ENCODE data around the gene TMEFF1. TPM values are rescaled to one million over a fixed set of nuclear protein-coding genes. Genes with fewer than 3 reads are reported as not detected.
A peak's percentile ranks its signal among the peaks of the same experiment; 100 is the strongest.

Gene TMEFF1
- total RNA-seq, 1 donor from 2014 or later, result 14.8 TPM

GRCh38 chr9:100431886-100432285, 41.1 kb upstream of the TMEFF1 start:
- no peak overlapping the region for H3K4me3 ChIP-seq (ENCODE audit: insufficient read depth, low read depth, low read length)
- no peak overlapping the region for H3K27ac ChIP-seq (ENCODE audit: low read depth, low read length)
- no peaks in the 10 kb centered on the region for H3K9me3 ChIP-seq (ENCODE audit: insufficient read depth, low read depth, low read length)
- Mint-ChIP-seq H3K4me3 (ENCODE audit: unreplicated experiment) (no peak overlapping the region), H3K27me3 (ENCODE audit: low read depth, unreplicated experiment) (no peaks in the 10 kb centered on the region), H3K4me1 (ENCODE audit: low read depth, unreplicated experiment) (peaks cover 33% of the 10 kb centered on the region), H3K9me3 (ENCODE audit: unreplicated experiment) (no peaks in the 10 kb centered on the region), H3K36me3 (ENCODE audit: low read depth, unreplicated experiment) (peaks cover 10% of the 10 kb centered on the region), H3K27ac (ENCODE audit: unreplicated experiment) (peak overlapping the region; percentile 77)
- no peak overlapping the region for H3K9ac ChIP-seq (ENCODE audit: low read length)
- peaks cover 90% of the 10 kb centered on the region for H3K79me2 ChIP-seq (ENCODE audit: insufficient read depth, low read length)
- no peaks in the 10 kb centered on the region for H3K27me3 ChIP-seq (ENCODE audit: insufficient read depth, low read length)
- DNase-seq (ENCODE audit: low read depth), result no peak
- no peak overlapping the region for H2AFZ ChIP-seq (ENCODE audit: low read depth, low read length)
- H4K20me1 ChIP-seq (ENCODE audit: insufficient read depth, low read length), result peaks cover 52% of the 10 kb centered on the region
- H3K4me2 ChIP-seq (ENCODE audit: low read length), result peak overlapping the region; percentile 28
- H3K36me3 ChIP-seq (ENCODE audit: insufficient read depth, low read length), result peaks cover 3% of the 10 kb centered on the region
- no peak for FAIRE-seq
- H3K4me1 ChIP-seq (ENCODE audit: insufficient read depth, low read length), result peaks cover 22% of the 10 kb centered on the region
- TF ChIP-seq CTCF (IDR thresholded peaks at IDR 0.05; ENCODE audit: insufficient read depth, low read depth, low read length) (no peak), EZH2 (IDR thresholded peaks at IDR 0.05; ENCODE audit: insufficient read depth, low read length) (no peak)

GRCh38 chr9:100432736-100433135, 40.2 kb upstream of the TMEFF1 start:
- Mint-ChIP-seq H3K4me3 (ENCODE audit: unreplicated experiment) (peak overlapping the region; percentile 6), H3K36me3 (ENCODE audit: low read depth, unreplicated experiment) (peaks cover 10% of the 10 kb centered on the region), H3K27ac (ENCODE audit: unreplicated experiment) (no peak overlapping the region), H3K9me3 (ENCODE audit: unreplicated experiment) (no peaks in the 10 kb centered on the region), H3K27me3 (ENCODE audit: low read depth, unreplicated experiment) (no peaks in the 10 kb centered on the region), H3K4me1 (ENCODE audit: low read depth, unreplicated experiment) (peaks cover 33% of the 10 kb centered on the region)
- Histone ChIP-seq H2AFZ (ENCODE audit: low read depth, low read length) (no peak overlapping the region), H3K4me3 (ENCODE audit: insufficient read depth, low read depth, low read length) (no peak overlapping the region), H3K36me3 (ENCODE audit: insufficient read depth, low read length) (peaks cover 3% of the 10 kb centered on the region), H3K9ac (ENCODE audit: low read length) (no peak overlapping the region), H3K4me1 (ENCODE audit: insufficient read depth, low read length) (peaks cover 22% of the 10 kb centered on the region), H3K27me3 (ENCODE audit: insufficient read depth, low read length) (no peaks in the 10 kb centered on the region), H4K20me1 (ENCODE audit: insufficient read depth, low read length) (peaks cover 60% of the 10 kb centered on the region), H3K9me3 (ENCODE audit: insufficient read depth, low read depth, low read length) (no peaks in the 10 kb centered on the region), H3K27ac (ENCODE audit: low read depth, low read length) (no peak overlapping the region), H3K4me2 (ENCODE audit: low read length) (no peak overlapping the region), H3K79me2 (ENCODE audit: insufficient read depth, low read length) (peaks cover 94% of the 10 kb centered on the region)
- DNase-seq (ENCODE audit: low read depth) (no peak), FAIRE-seq (no peak)
- TF ChIP-seq EZH2 (IDR thresholded peaks at IDR 0.05; ENCODE audit: insufficient read depth, low read length) (no peak), CTCF (IDR thresholded peaks at IDR 0.05; ENCODE audit: insufficient read depth, low read depth, low read length) (no peak)

GRCh38 chr9:100436571-100436970, 36.4 kb upstream of the TMEFF1 start:
- peaks cover 90% of the 10 kb centered on the region for H4K20me1 ChIP-seq (ENCODE audit: insufficient read depth, low read length)
- DNase-seq (ENCODE audit: low read depth), result no peak
- no peaks in the 10 kb centered on the region for H3K27me3 ChIP-seq (ENCODE audit: insufficient read depth, low read length)
- no peak for TF ChIP-seq EZH2 (IDR thresholded peaks at IDR 0.05; ENCODE audit: insufficient read depth, low read length)
- TF ChIP-seq CTCF (IDR thresholded peaks at IDR 0.05; ENCODE audit: insufficient read depth, low read depth, low read length), result no peak
- no peak overlapping the region for H3K27ac ChIP-seq (ENCODE audit: low read depth, low read length)
- H3K9me3 Mint-ChIP-seq (ENCODE audit: unreplicated experiment), result no peaks in the 10 kb centered on the region
- H3K4me2 ChIP-seq (ENCODE audit: low read length), result no peak overlapping the region
- peaks cover 3% of the 10 kb centered on the region for H3K36me3 Mint-ChIP-seq (ENCODE audit: low read depth, unreplicated experiment)
- no peaks in the 10 kb centered on the region for H3K4me1 ChIP-seq (ENCODE audit: insufficient read depth, low read length)
- no peak for FAIRE-seq
- H3K27ac Mint-ChIP-seq (ENCODE audit: unreplicated experiment), result no peak overlapping the region
- no peaks in the 10 kb centered on the region for H3K27me3 Mint-ChIP-seq (ENCODE audit: low read depth, unreplicated experiment)
- no peak overlapping the region for H2AFZ ChIP-seq (ENCODE audit: low read depth, low read length)
- H3K4me3 Mint-ChIP-seq (ENCODE audit: unreplicated experiment), result no peak overlapping the region
- H3K79me2 ChIP-seq (ENCODE audit: insufficient read depth, low read length), result peaks cover 100% of the 10 kb centered on the region
- no peak overlapping the region for H3K9ac ChIP-seq (ENCODE audit: low read length)
- H3K9me3 ChIP-seq (ENCODE audit: insufficient read depth, low read depth, low read length), result no peaks in the 10 kb centered on the region
- no peak overlapping the region for H3K4me3 ChIP-seq (ENCODE audit: insufficient read depth, low read depth, low read length)
- peaks cover 17% of the 10 kb centered on the region for H3K4me1 Mint-ChIP-seq (ENCODE audit: low read depth, unreplicated experiment)
- peaks cover 3% of the 10 kb centered on the region for H3K36me3 ChIP-seq (ENCODE audit: insufficient read depth, low read length)

Data from astrocyte (in vitro differentiated cells and primary cell).